Ovary (tissue), 9 donors: ENCODE measurements around the gene PGM3. TPM values are rescaled to one million over a fixed set of nuclear protein-coding genes. Genes with fewer than 3 reads are reported as not detected.

Experiments
- DNase-seq, 5 donors: peaks; one replicate each; pipeline ENCODE4 v3.0.0-alpha.2; 2019 to 2020
- H3K27ac ChIP-seq, 2 donors: fragments of 200-600 bp; one replicate each; pipeline versions ENCODE4 v1.5.1 to v1.8.0; 2019 to 2022
- H3K27me3 ChIP-seq: fragments of 200-600 bp; one replicate; pipeline ENCODE4 v1.8.0; 2022
- H3K36me3 ChIP-seq: fragments of 200-600 bp; sonication (generic); one replicate; pipeline ENCODE4 v1.5.1; 2019
- H3K4me1 ChIP-seq: one replicate; pipeline ENCODE4 v1.8.1; 2013; ENCODE audit warnings: mild to moderate bottlenecking, moderate library complexity; ENCODE audit not compliant: insufficient read depth
- H3K4me3 ChIP-seq: fragments of 200-600 bp; sonication (generic); one replicate; pipeline ENCODE4 v1.5.1; 2017
- H3K9me3 ChIP-seq, 2 donors: fragments of 200-600 bp in 1 of 2; sonication (generic) in 1 of 2; one replicate each; pipeline versions ENCODE4 v1.5.1 to v1.8.1; 2013 to 2019; ENCODE audit warnings: mild to moderate bottlenecking in 1 of 2, moderate library complexity in 1 of 2
- EP300 ChIP-seq: sonication (generic); formaldehyde crosslinking; IDR thresholded peaks from one replicate; pipeline ENCODE4 v1.6.1; 2017; ENCODE audit warnings: antibody characterized with exemption
- POLR2A ChIP-seq: fragments of 450-650 bp; IDR thresholded peaks from one replicate; pipeline ENCODE4 v1.6.1; 2017; ENCODE audit warnings: antibody characterized with exemption, mild to moderate bottlenecking, moderate library complexity
- WGBS, 3 donors: extraction: QIAGEN DNeasy Blood & Tissue Kit in 1 of 3; methylation state at CpG; one replicate each; pipeline versions ENCODE4 v1.1.5 to v1.1.7; 2013 to 2017; 5-methylcytosine and 5-hydroxymethylcytosine counted together
- intact Hi-C, 4 donors: fragments of 100-400 bp; cut with DNase I; formaldehyde crosslinking; loops; one replicate each; pipeline versions ENCODE4 v1.11.0 to v1.15.1; 2022 to 2023
- polyA plus RNA-seq, 2 donors: library from polyadenylated mRNA; stranded (reverse); fragments of 200-250 nt in 1 of 2; fragments of 350-450 nt in 1 of 2; fragmentation: Illumina TruSeq in 1 of 2; extraction: RNeasy Lipid Tissue Mini Kit (QIAGEN cat#74804) in 1 of 2; gene quantifications; one replicate each; pipeline ENCODE4 v1.2.3, GENCODE V29; 2013 to 2014
- total RNA-seq, 7 donors: library from RNA; depleted of rRNA in 2 of 7; stranded (reverse); fragments of >200 nt in 2 of 7; fragmentation: NEBNext Ultra II Directional in 3 of 7; extraction: Animal tissue kit (Norgen Biotek cat#: 25700) in 3 of 7; gene quantifications; one replicate each; pipeline versions ENCODE4 v1.1.0 to v1.2.4, GENCODE V29; 2016 to 2023
- TF ChIP-seq, protein P1 (sequence below), 3 donors: fragments of 450-650 bp in 2 of 3; fragments of 200-600 bp in 1 of 3; IDR thresholded peaks; one replicate each; pipeline versions ENCODE4 v1.5.1 to v1.8.0; 2016 to 2022; ENCODE audit warnings: antibody characterized with exemption in 3 of 3, mild to moderate bottlenecking in 1 of 3
- donor health status: DM: no; HTN: no; CAD: no; lungs with moderate emphysema.
- donor health status: DM: no; HTN: no; CAD: no.
- donor health status: Bipolar disorder and iron deficiency.
- donor health status: DM: yes; HTN: yes; CAD: no.
- donor health status: DM: no; HTN: no; CAD: no.
- donor health status: DM: yes; HTN: yes; CAD: no.

The PGM3 gene
- total and polyA plus RNA-seq, 9 donors = 12.1 to 48.5 (median 33.8) TPM

DNA sequence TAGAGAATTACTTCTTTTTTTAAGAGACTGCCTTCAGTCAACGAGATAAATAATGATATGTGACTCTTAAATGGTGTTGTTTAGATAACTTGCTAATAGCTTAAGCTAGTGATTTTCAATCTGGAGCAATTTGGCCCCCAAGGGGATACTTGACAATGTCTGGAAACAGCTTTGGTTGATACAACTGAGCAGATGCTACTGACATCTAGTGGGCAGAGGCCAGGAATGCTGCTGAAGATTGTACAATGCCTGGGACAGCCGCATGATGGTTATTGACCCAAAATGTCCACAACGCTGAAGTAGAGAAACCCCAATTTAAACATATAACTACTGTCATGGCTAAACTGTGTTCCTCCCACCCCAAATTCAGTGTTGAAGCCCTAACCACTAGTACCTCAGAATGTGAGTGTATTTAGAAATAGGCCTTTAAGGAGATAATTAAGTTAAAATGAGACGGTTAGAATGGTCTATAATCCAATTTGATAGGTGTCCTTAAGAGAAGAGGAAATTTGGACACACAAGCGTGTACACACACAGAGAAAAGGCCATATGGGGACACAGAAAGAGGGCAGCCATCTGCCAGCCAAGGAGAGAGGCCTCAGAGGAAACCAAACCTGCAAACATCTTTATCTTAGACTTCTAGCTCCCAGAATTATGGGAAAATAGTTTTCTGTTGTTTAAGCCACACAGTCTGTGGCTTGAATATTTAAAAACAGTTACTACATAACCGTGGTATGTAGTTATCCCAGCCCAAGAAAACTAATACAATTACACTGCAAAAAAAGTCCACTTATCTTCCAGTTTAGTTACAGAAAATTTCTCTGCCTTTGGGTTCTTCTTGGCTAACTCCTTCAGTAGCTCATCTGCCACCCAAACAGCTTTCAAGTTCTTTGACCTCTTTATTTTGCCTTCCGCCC, 22.3 kb upstream of the PGM3 start:
- peak; percentile 45 to 74 (median 58) for DNase-seq
- H3K27me3 ChIP-seq = no peaks in the 10 kb centered on the region
- H3K4me3 ChIP-seq = no peak overlapping the region
- peaks cover 1% of the 10 kb centered on the region for H3K4me1 ChIP-seq
- TF ChIP-seq, protein P1, sequence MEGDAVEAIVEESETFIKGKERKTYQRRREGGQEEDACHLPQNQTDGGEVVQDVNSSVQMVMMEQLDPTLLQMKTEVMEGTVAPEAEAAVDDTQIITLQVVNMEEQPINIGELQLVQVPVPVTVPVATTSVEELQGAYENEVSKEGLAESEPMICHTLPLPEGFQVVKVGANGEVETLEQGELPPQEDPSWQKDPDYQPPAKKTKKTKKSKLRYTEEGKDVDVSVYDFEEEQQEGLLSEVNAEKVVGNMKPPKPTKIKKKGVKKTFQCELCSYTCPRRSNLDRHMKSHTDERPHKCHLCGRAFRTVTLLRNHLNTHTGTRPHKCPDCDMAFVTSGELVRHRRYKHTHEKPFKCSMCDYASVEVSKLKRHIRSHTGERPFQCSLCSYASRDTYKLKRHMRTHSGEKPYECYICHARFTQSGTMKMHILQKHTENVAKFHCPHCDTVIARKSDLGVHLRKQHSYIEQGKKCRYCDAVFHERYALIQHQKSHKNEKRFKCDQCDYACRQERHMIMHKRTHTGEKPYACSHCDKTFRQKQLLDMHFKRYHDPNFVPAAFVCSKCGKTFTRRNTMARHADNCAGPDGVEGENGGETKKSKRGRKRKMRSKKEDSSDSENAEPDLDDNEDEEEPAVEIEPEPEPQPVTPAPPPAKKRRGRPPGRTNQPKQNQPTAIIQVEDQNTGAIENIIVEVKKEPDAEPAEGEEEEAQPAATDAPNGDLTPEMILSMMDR (IDR thresholded peaks at IDR 0.05) = peak; percentile 59 to 75 (median 62)
- TF ChIP-seq POLR2A = no peak
- no peak for TF ChIP-seq EP300
- H3K9me3 ChIP-seq = no peaks in the 10 kb centered on the region
- H3K27ac ChIP-seq = peak overlapping the region in 1 of 2 donors; percentile 40
- 12 to 19% (median 12%) methylated on average over 7 of the region's 7 CpGs for WGBS, 3 donors
- H3K36me3 ChIP-seq = no peaks in the 10 kb centered on the region
- intact Hi-C loops = loop anchor here in 3 of 4 donors (5.0 to 10.0 kb wide), 3 partner anchors 148 to 297 kb away; partner anchors contain the start of genes DOP1A (in 3 of the 3), UBE3D (in 3 of the 3) and PRSS35 (in 1 of the 3)

DNA sequence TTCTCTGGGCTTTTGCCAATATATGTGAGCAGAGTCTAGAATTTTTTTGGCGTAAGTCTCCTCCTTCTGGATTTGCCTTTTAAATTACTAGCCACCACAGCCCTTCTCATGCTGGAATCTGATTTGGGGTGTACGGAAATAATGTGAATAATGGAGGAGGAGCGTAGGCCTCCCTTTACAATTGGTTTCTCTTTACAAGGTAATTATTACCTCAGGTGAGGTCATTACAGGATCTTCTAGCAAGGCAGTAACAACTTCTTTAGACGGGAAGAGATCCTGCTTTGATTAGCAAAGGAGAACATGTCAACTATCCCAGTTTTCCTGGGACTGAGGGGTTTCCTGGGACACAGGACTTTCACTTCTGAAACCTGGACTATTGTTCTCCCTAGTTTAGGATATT, 9.0 kb upstream of the PGM3 start:
- intact Hi-C loops = no loop called here
- Histone ChIP-seq H3K27ac (no peak overlapping the region), H3K36me3 (no peaks in the 10 kb centered on the region), H3K9me3 (no peaks in the 10 kb centered on the region), H3K4me1 (no peaks in the 10 kb centered on the region), H3K4me3 (no peak overlapping the region), H3K27me3 (no peaks in the 10 kb centered on the region)
- DNase-seq = no peak
- TF ChIP-seq POLR2A = no peak
- TF ChIP-seq, protein P1 (IDR thresholded peaks at IDR 0.05) = no peak
- no peak for TF ChIP-seq EP300
- 71 to 79% (median 74%) methylated on average over 4 of the region's 4 CpGs for WGBS, 3 donors

DNA sequence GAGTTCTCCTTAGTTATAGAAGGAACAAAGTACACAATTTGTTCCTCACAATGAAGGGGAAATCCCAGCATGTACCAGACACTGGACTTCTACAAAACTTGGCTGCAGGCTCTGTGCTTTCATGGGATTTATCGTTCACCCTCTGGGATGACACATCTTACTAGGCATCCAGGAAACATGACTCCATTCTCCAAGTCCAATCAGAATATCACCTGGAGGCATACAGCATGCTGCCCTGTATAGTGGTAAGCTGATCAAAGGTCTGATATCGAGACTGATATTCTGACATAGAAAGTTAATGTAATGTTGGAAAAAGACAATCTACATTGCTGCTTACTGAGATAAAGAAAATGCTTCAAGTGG, 6.8 kb upstream of the PGM3 start:
- TF ChIP-seq EP300 = no peak
- TF ChIP-seq, protein P1 (IDR thresholded peaks at IDR 0.05) = no peak
- no peak for TF ChIP-seq POLR2A
- no peaks in the 10 kb centered on the region for H3K27me3 ChIP-seq
- WGBS, 3 donors = 64 to 79% (median 72%) methylated on average over 2 of the region's 2 CpGs
- no peaks in the 10 kb centered on the region for H3K36me3 ChIP-seq
- no peaks in the 10 kb centered on the region for H3K4me1 ChIP-seq
- no peak overlapping the region for H3K4me3 ChIP-seq
- no peak for DNase-seq
- intact Hi-C loops = loop anchor here in 1 of 4 donors (10.0 kb wide), 1 partner anchor 125 kb away; no protein-coding TSS in a partner anchor
- H3K27ac ChIP-seq = no peak overlapping the region
- no peaks in the 10 kb centered on the region for H3K9me3 ChIP-seq

DNA sequence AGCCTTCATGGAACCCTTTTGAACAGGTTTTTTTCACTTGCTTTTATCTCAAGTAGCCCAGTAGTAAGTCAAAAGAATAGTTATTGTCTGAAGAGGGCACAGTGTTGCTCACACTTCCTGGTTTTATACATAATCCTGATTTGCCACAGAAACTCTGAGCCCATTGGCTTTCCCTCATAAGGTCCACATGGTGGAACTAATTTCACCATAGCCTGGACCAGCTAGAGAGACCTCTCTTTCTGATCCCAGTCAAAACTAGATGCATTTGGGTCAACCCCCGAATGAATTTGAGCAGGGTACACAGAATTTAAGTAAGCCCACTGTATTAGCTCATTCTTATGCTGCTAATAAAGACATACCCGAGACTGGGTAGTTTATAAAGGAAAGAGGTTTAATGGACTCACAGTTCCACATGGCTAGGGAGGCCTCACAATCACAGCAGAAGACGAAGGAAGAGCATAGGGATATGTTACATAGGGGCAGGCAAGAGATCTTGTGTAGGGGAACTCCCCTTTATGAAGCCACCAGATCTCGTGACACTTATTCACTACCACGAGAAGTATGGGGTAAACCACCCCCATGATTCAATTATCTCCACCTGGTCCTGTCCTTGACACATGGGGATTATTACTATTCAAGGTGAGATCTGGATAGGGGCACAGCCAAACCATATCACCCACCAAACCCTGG, 6.3 kb upstream of the PGM3 start:
- H3K27ac ChIP-seq = no peak overlapping the region
- H3K9me3 ChIP-seq = no peaks in the 10 kb centered on the region
- no peak for DNase-seq
- intact Hi-C loops = loop anchor here in 1 of 4 donors (10.0 kb wide), 1 partner anchor 125 kb away; no protein-coding TSS in a partner anchor
- H3K4me1 ChIP-seq = no peaks in the 10 kb centered on the region
- no peaks in the 10 kb centered on the region for H3K27me3 ChIP-seq
- no peaks in the 10 kb centered on the region for H3K36me3 ChIP-seq
- 92 to 95% (median 93%) methylated on average over 5 of the region's 5 CpGs for WGBS, 3 donors
- TF ChIP-seq, protein P1 (IDR thresholded peaks at IDR 0.05) = no peak
- TF ChIP-seq EP300 (no peak), POLR2A (no peak)
- H3K4me3 ChIP-seq = no peak overlapping the region
